ENCODE data around the gene ANTXR2.
A peak's percentile ranks its signal among the peaks of the same experiment; 100 is the strongest.

ANTXR2 gene

DNA sequence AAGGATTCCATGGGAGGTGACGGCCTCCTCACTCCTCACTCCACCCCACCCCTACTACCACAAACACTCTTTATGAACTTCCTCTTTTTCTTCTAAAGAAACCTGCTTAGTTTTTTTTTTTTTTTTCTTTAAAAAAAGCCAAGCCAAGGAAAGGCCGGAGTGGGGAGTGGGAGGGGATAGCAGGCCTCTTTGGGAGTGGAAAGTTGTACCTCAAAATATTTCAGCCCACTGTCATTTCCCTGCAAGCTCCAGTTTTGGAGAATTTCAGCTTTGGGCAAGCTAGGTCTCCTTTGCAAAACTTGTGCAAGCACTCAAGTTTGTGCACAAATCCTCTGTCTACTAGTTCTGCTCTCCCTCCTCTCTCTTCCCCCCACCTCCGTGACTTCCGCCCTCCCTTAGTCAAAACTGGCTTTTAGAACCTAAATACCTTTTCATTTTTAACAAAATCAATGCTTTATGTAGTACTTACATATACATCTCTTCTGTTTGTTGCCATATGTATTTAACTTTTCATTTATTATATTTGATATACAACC lies 512 bp upstream of the ANTXR2 start:
- Histone ChIP-seq H3K27ac (no peak overlapping the region), H2AFZ (ENCODE audit: low read depth) (peak overlapping the region; percentile 81), H4K20me1 (ENCODE audit: insufficient read depth) (no peaks in the 10 kb centered on the region), H3K4me2 (peak overlapping the region; percentile 19; the same call in 1 of the 2 replicates), H3K79me2 (ENCODE audit: insufficient read depth, low read depth) (no peaks in the 10 kb centered on the region), H3K4me3 (IDR thresholded peaks at IDR 0.05; ENCODE audit: insufficient read depth, low read depth, low read length) (no peak overlapping the region), H3K4me1 (ENCODE audit: low read depth, poor library complexity, severe bottlenecking) (no peaks in the 10 kb centered on the region), H3K36me3 (ENCODE audit: insufficient read depth) (no peaks in the 10 kb centered on the region), H3K27me3 (ENCODE audit: insufficient read depth, low read depth) (no peaks in the 10 kb centered on the region), H3K9ac (no peak overlapping the region)
- TF ChIP-seq, protein P1, sequence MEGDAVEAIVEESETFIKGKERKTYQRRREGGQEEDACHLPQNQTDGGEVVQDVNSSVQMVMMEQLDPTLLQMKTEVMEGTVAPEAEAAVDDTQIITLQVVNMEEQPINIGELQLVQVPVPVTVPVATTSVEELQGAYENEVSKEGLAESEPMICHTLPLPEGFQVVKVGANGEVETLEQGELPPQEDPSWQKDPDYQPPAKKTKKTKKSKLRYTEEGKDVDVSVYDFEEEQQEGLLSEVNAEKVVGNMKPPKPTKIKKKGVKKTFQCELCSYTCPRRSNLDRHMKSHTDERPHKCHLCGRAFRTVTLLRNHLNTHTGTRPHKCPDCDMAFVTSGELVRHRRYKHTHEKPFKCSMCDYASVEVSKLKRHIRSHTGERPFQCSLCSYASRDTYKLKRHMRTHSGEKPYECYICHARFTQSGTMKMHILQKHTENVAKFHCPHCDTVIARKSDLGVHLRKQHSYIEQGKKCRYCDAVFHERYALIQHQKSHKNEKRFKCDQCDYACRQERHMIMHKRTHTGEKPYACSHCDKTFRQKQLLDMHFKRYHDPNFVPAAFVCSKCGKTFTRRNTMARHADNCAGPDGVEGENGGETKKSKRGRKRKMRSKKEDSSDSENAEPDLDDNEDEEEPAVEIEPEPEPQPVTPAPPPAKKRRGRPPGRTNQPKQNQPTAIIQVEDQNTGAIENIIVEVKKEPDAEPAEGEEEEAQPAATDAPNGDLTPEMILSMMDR (conservative IDR thresholded peaks at IDR 0.05; ENCODE audit: low read depth, low read length): no peak

GRCh38 chr4:80072228-80072743 lies 743 bp downstream of the ANTXR2 start:
- TF ChIP-seq, protein P1 (conservative IDR thresholded peaks at IDR 0.05; ENCODE audit: low read depth, low read length): no peak
- no peaks in the 10 kb centered on the region for H3K36me3 ChIP-seq (ENCODE audit: insufficient read depth)
- no peak overlapping the region for H3K4me3 ChIP-seq (IDR thresholded peaks at IDR 0.05; ENCODE audit: insufficient read depth, low read depth, low read length)
- H3K27me3 ChIP-seq (ENCODE audit: insufficient read depth, low read depth): no peaks in the 10 kb centered on the region
- no peak overlapping the region for H3K4me2 ChIP-seq
- H2AFZ ChIP-seq (ENCODE audit: low read depth): peak overlapping the region; percentile 81
- H4K20me1 ChIP-seq (ENCODE audit: insufficient read depth): no peaks in the 10 kb centered on the region
- H3K79me2 ChIP-seq (ENCODE audit: insufficient read depth, low read depth): no peaks in the 10 kb centered on the region
- H3K27ac ChIP-seq: no peak overlapping the region
- no peaks in the 10 kb centered on the region for H3K4me1 ChIP-seq (ENCODE audit: low read depth, poor library complexity, severe bottlenecking)
- H3K9ac ChIP-seq: no peak overlapping the region

GRCh38 chr4:80071604-80072227 lies 1.3 kb downstream of the ANTXR2 start:
- H3K36me3 ChIP-seq (ENCODE audit: insufficient read depth): no peaks in the 10 kb centered on the region
- no peak overlapping the region for H2AFZ ChIP-seq (ENCODE audit: low read depth)
- H3K79me2 ChIP-seq (ENCODE audit: insufficient read depth, low read depth): no peaks in the 10 kb centered on the region
- H3K27ac ChIP-seq: no peak overlapping the region
- H3K4me3 ChIP-seq (IDR thresholded peaks at IDR 0.05; ENCODE audit: insufficient read depth, low read depth, low read length): no peak overlapping the region
- no peak overlapping the region for H3K9ac ChIP-seq
- TF ChIP-seq, protein P1 (conservative IDR thresholded peaks at IDR 0.05; ENCODE audit: low read depth, low read length): no peak
- H3K4me2 ChIP-seq: no peak overlapping the region
- no peaks in the 10 kb centered on the region for H3K4me1 ChIP-seq (ENCODE audit: low read depth, poor library complexity, severe bottlenecking)
- no peaks in the 10 kb centered on the region for H4K20me1 ChIP-seq (ENCODE audit: insufficient read depth)
- H3K27me3 ChIP-seq (ENCODE audit: insufficient read depth, low read depth): no peaks in the 10 kb centered on the region

DNA sequence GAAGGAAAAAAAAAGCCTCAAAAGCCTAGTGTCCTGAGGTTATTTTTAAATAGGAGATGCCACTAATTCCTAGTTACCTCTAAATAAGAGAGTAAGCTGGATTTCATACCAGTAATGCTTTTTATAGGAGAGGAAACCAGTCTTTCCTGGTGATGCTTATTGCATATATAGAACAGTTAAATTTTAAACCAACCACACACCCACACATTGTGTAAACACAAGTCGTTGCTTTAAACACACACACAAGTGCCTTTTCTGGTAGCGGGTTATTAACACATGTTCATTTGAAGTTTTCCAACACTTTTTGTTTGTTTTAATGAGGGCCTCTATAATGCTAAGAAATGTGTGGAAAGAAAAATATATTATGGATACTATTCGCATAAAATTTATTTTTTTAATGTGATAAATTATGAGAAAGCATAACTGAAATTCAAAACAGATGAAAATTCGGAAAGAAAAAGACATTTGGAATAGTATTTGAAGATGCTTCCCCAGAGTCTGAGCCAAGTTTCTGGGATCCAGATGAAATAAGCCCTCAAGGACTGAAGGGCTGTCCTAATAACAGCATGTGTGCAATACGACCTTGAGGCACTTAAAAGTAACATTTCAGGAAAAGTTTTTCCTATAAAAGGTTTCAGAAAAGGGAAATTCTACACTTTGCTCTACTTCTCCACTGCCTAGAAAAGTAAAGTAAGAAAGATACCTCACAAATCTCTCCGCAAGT lies 2.0 kb downstream of the ANTXR2 start:
- H3K4me1 ChIP-seq (ENCODE audit: low read depth, poor library complexity, severe bottlenecking): no peaks in the 10 kb centered on the region
- no peak overlapping the region for H3K27ac ChIP-seq
- no peaks in the 10 kb centered on the region for H3K79me2 ChIP-seq (ENCODE audit: insufficient read depth, low read depth)
- no peak overlapping the region for H3K4me3 ChIP-seq (IDR thresholded peaks at IDR 0.05; ENCODE audit: insufficient read depth, low read depth, low read length)
- H4K20me1 ChIP-seq (ENCODE audit: insufficient read depth): no peaks in the 10 kb centered on the region
- H2AFZ ChIP-seq (ENCODE audit: low read depth): no peak overlapping the region
- H3K36me3 ChIP-seq (ENCODE audit: insufficient read depth): no peaks in the 10 kb centered on the region
- no peaks in the 10 kb centered on the region for H3K27me3 ChIP-seq (ENCODE audit: insufficient read depth, low read depth)
- H3K4me2 ChIP-seq: no peak overlapping the region
- TF ChIP-seq, protein P1 (conservative IDR thresholded peaks at IDR 0.05; ENCODE audit: low read depth, low read length): no peak
- H3K9ac ChIP-seq: no peak overlapping the region

Measured in KMS-11 (cell line).